A549 (cell line): Measurements from ENCODE around the gene METTL23. TPM values are rescaled to one million over a fixed set of nuclear protein-coding genes. Genes with fewer than 3 reads are reported as not detected.

ENCODE experiments used
- ATAC-seq, 2 experiments: fragments of 200-7000 bp in 1 of 2; fragments of >200 bp in 1 of 2; cut with Nextera tagmentation in 1 of 2; cut with Tn5 transposase in 1 of 2; 3 replicates each; pipeline versions ENCODE4 v1.8.0 to v1.9.1; 2018 to 2020; ENCODE audit warnings: mild to moderate bottlenecking in 1 of 2, moderate library complexity in 1 of 2
- CTCF ChIA-PET: fragments of 300-600 bp; sonication (Branson Sonifier 250); formaldehyde crosslinking; extraction: SDS; loops from one replicate; lab custom pipeline; 2021; ENCODE audit warnings: antibody characterized with exemption, inconsistent platforms; lab: Yijun Ruan, JAX
- POLR2A ChIA-PET: fragments of 350-600 bp; formaldehyde crosslinking; extraction: SDS; loops from one replicate; lab custom pipeline; 2021; ENCODE audit warnings: antibody characterized with exemption, inconsistent platforms; lab: Yijun Ruan, JAX
- DNase-seq, 2 experiments: peaks; one replicate each; pipeline versions ENCODE4 v3.0.0 to v3.0.0-alpha.2; 2011 to 2016; ENCODE audit warnings: low read depth in 1 of 2, low spot score in 1 of 2
- FAIRE-seq: peaks from 2 replicates; lab custom pipeline; 2011; peaks lifted over from hg19 to GRCh38; lab: Jason Lieb, UNC
- H3K27ac ChIP-seq, 2 experiments: fragments of >200 bp; sonication (Bioruptor Twin); formaldehyde crosslinking; 3 replicates each; pipeline ENCODE4 v1.5.1; 2016 to 2017
- H3K4me1 ChIP-seq: fragments of >200 bp; sonication (Bioruptor Twin); formaldehyde crosslinking; 3 replicates; pipeline ENCODE4 v1.6.1; 2016
- H3K4me2 ChIP-seq: fragments of >200 bp; sonication (Bioruptor Twin); formaldehyde crosslinking; 3 replicates; pipeline ENCODE4 v1.6.1; 2016
- H3K4me3 ChIP-seq: fragments of >200 bp; sonication (Bioruptor Twin); formaldehyde crosslinking; 3 replicates; pipeline ENCODE4 v1.5.1; 2016
- H3K9me3 ChIP-seq: fragments of >200 bp; sonication (Bioruptor Twin); formaldehyde crosslinking; 3 replicates; pipeline ENCODE4 v1.6.1; 2016
- ATOH8 ChIP-seq: fragments of 250-450 bp; sonication (Bioruptor Pico); IDR thresholded peaks from 2 replicates; pipeline ENCODE4 v1.5.0; 2020; ENCODE audit warnings: low read depth, mild to moderate bottlenecking, moderate library complexity
- CBX8 ChIP-seq: fragments of 200-600 bp; sonication (generic); IDR thresholded peaks from 2 replicates; pipeline ENCODE4 v1.6.1; 2016
- CEBPB ChIP-seq, 2 experiments: fragments of >200 bp in 1 of 2; sonication (Bioruptor Twin) in 1 of 2; formaldehyde crosslinking in 1 of 2; IDR thresholded peaks; 2 replicates each; pipeline ENCODE4 v1.6.1; 2012 to 2016
- CHD2 ChIP-seq: fragments of 150-350 bp; IDR thresholded peaks from 2 replicates; pipeline ENCODE4 v1.6.1; 2014; ENCODE audit warnings: low read length; ENCODE audit not compliant: partially characterized antibody
- EHF ChIP-seq: fragments of 250-450 bp; sonication (Bioruptor Pico); IDR thresholded peaks from 2 replicates; pipeline ENCODE4 v1.5.0; 2020; ENCODE audit warnings: mild to moderate bottlenecking
- EHMT2 ChIP-seq: fragments of 200-600 bp; sonication (generic); IDR thresholded peaks from 2 replicates; pipeline ENCODE4 v1.6.1; 2016; ENCODE audit warnings: antibody characterized with exemption, low read depth, mild to moderate bottlenecking, moderate library complexity
- ELK1 ChIP-seq: fragments of 150-350 bp; IDR thresholded peaks from 2 replicates; pipeline ENCODE4 v1.6.1; 2014; ENCODE audit warnings: low read depth, mild to moderate bottlenecking, low read length
- GATA3 ChIP-seq: IDR thresholded peaks from 2 replicates; pipeline ENCODE4 v1.6.1; 2012; ENCODE audit warnings: borderline replicate concordance
- HEYL ChIP-seq: fragments of 250-450 bp; sonication (Bioruptor Pico); IDR thresholded peaks from 2 replicates; pipeline ENCODE4 v1.8.0; 2021; ENCODE audit warnings: mild to moderate bottlenecking, moderate library complexity
- JUN ChIP-seq, 2 experiments: fragments of >200 bp; sonication (Bioruptor Twin); formaldehyde crosslinking; IDR thresholded peaks; 2 replicates in 1 of 2; 3 replicates in 1 of 2; pipeline ENCODE4 v1.6.1; 2016 to 2017
- MAFK ChIP-seq: fragments of 450-650 bp; IDR thresholded peaks from 2 replicates; pipeline ENCODE4 v1.6.1; 2014; ENCODE audit not compliant: partially characterized antibody
- MAX ChIP-seq: IDR thresholded peaks from 2 replicates; pipeline ENCODE4 v1.6.1; 2012
- MAZ ChIP-seq: fragments of 150-350 bp; IDR thresholded peaks from 2 replicates; pipeline ENCODE4 v1.6.1; 2014; ENCODE audit warnings: antibody characterized with exemption, low read depth, low read length, borderline replicate concordance
- PBX3 ChIP-seq: IDR thresholded peaks from 2 replicates; pipeline ENCODE4 v1.6.1; 2012
- POLR2A ChIP-seq: IDR thresholded peaks from 2 replicates; pipeline ENCODE4 v1.6.1; 2012; ENCODE audit warnings: mild to moderate bottlenecking, low read length
- POLR2AphosphoS2 ChIP-seq: conservative IDR thresholded peaks from 2 replicates; pipeline ENCODE4 v1.6.1; 2012; ENCODE audit warnings: low read length, improper control_type of control experiment, inconsistent platforms
- REST ChIP-seq: fragments of 200-600 bp; sonication (generic); IDR thresholded peaks from 2 replicates; pipeline ENCODE4 v1.6.1; 2016; ENCODE audit warnings: antibody characterized with exemption, mild to moderate bottlenecking, moderate library complexity
- SMC3 ChIP-seq: fragments of >200 bp; sonication (Bioruptor Twin); formaldehyde crosslinking; IDR thresholded peaks from 3 replicates; pipeline ENCODE4 v1.6.1; 2018; ENCODE audit warnings: inconsistent platforms
- TFCP2L1 ChIP-seq: fragments of 250-450 bp; sonication (Bioruptor Pico); IDR thresholded peaks from 2 replicates; pipeline ENCODE4 v1.5.0; 2021; ENCODE audit warnings: mild to moderate bottlenecking
- ZNF302 ChIP-seq: fragments of 250-450 bp; sonication (Bioruptor Pico); IDR thresholded peaks from 2 replicates; pipeline ENCODE4 v1.9.0; 2021; ENCODE audit warnings: inconsistent platforms, mild to moderate bottlenecking, moderate library complexity
- WGBS: methylation state at CpG from one replicate; pipeline ENCODE4 v1.1.6; 2017; ENCODE audit errors: missing lambda C conversion rate; 5-methylcytosine and 5-hydroxymethylcytosine counted together
- polyA plus RNA-seq, 4 experiments: library from polyadenylated mRNA; depleted of rRNA in 3 of 4; stranded (reverse); fragments of >200 nt; fragmentation: RNase III in 1 of 4; extraction: RNeasy Plus Mini Kit Qiagen cat#74134 plus additional on column Dnase treatment in 1 of 4; gene quantifications; 2 replicates in 3 of 4; 3 replicates in 1 of 4; pipeline ENCODE4 v1.2.3, GENCODE V29; 2011 to 2017

The METTL23 gene
- polyA plus RNA-seq, 2 of the 4 experiments (the other 2 are of a cell fraction) = 64.9 to 120 TPM

- no peak for FAIRE-seq
- ATAC-seq = no peak
Measured at GRCh38 chr17:76713765-76714164, 12.9 kb upstream of the METTL23 start.

GRCh38 chr17:76714336-76714735 is 12.3 kb upstream of the METTL23 start:
- 82% methylated on average over 5 of the region's 5 CpGs for WGBS
- no peak overlapping the region for H3K4me2 ChIP-seq
- H3K4me3 ChIP-seq = no peak overlapping the region
- POLR2A ChIA-PET = interaction anchor here (1.5 kb wide), 1 partner anchor 157 kb away, joined by 4 read pairs; no protein-coding TSS in a partner anchor
- TF ChIP-seq REST (no peak), CHD2 (no peak)
- TF ChIP-seq, all 56 proteins: peak for 0
- Histone ChIP-seq H3K4me1 (peaks cover 18% of the 10 kb centered on the region), H3K27ac (no peak overlapping the region), H3K9me3 (no peaks in the 10 kb centered on the region)
- ATAC-seq (no peak), FAIRE-seq (no peak), DNase-seq (no peak)
- CTCF ChIA-PET = interaction anchor here (0.6 to 26.0 kb wide), 34 partner anchors 11 to 1472 kb away, joined by 3 to 456 read pairs (median 5); partner anchors contain the start of genes JMJD6, METTL23 and ST6GALNAC2

More at GRCh38 chr17:76713765-76714164, 12.9 kb upstream of the METTL23 start:
- H3K4me1 ChIP-seq = peaks cover 22% of the 10 kb centered on the region
- 94% methylated on average over 7 of the region's 7 CpGs for WGBS
- ChIA-PET POLR2A (interaction anchor here (1.5 kb wide), 1 partner anchor 156 kb away, joined by 4 read pairs; no protein-coding TSS in a partner anchor), CTCF (interaction anchor here (0.6 to 26.0 kb wide), 25 partner anchors 11 to 353 kb away, joined by 3 to 456 read pairs (median 7); partner anchors contain the start of genes JMJD6, METTL23 and ST6GALNAC2)
- H3K4me2 ChIP-seq = no peak overlapping the region
- TF ChIP-seq POLR2A (no peak), GATA3 (no peak), HEYL (CRISPR knock-in tag) (no peak), CBX8 (no peak), ZNF302 (no peak), PBX3 (no peak), CEBPB (IDR thresholded peaks at IDR 0.05) (no peak), ATOH8 (CRISPR knock-in tag) (no peak), TFCP2L1 (CRISPR knock-in tag) (no peak), CHD2 (no peak), EHMT2 (no peak), SMC3 (no peak), JUN (IDR thresholded peaks at IDR 0.05) (no peak), EHF (CRISPR knock-in tag) (no peak), MAFK (no peak), MAX (no peak), ELK1 (no peak), POLR2AphosphoS2 (no peak), MAZ (no peak)
- H3K9me3 ChIP-seq = no peaks in the 10 kb centered on the region
- no peak for DNase-seq
- no peak overlapping the region for H3K27ac ChIP-seq
- no peak overlapping the region for H3K4me3 ChIP-seq
